Mesendoderm (in vitro differentiated cells): ENCODE measurements around the gene LZTR1.

Experiments
- DNase-seq: peaks from one replicate; pipeline ENCODE4 v3.0.0; 2013
- H2AK5ac ChIP-seq: 2 replicates; pipeline ENCODE4 v1.6.1; 2013; ENCODE audit warnings: low read length, inconsistent platforms
- H2BK120ac ChIP-seq: 2 replicates; pipeline ENCODE4 v1.6.1; 2013; ENCODE audit warnings: low read depth, mild to moderate bottlenecking, low read length, moderate library complexity, mixed read lengths
- H2BK15ac ChIP-seq: replicated peaks from 2 replicates; pipeline ENCODE4 v1.6.1; 2013; ENCODE audit warnings: low read depth, mild to moderate bottlenecking, moderate library complexity
- H2BK5ac ChIP-seq: 2 replicates; pipeline ENCODE4 v1.6.1; 2013; ENCODE audit warnings: low read length, inconsistent platforms
- H3K18ac ChIP-seq: 2 replicates; pipeline ENCODE4 v1.6.1; 2013; ENCODE audit warnings: mild to moderate bottlenecking, low read length, mixed read lengths
- H3K23ac ChIP-seq: one replicate; pipeline ENCODE4 v1.6.1; 2013; ENCODE audit warnings: low read length
- H3K27ac ChIP-seq: 2 replicates; pipeline ENCODE4 v1.5.1; 2013; ENCODE audit warnings: low read depth, mild to moderate bottlenecking, inconsistent platforms, low read length, moderate library complexity
- H3K27me3 ChIP-seq: 2 replicates; pipeline ENCODE4 v1.6.1; 2013; ENCODE audit warnings: low read length, control low read depth, mild to moderate bottlenecking, inconsistent platforms; ENCODE audit not compliant: insufficient read depth, poor library complexity
- H3K36me3 ChIP-seq: 2 replicates; pipeline ENCODE4 v1.6.1; 2013; ENCODE audit warnings: low read length, inconsistent platforms; ENCODE audit not compliant: control insufficient read depth, insufficient read depth
- H3K4ac ChIP-seq: one replicate; pipeline ENCODE4 v1.6.1; 2013; ENCODE audit warnings: low read depth, mild to moderate bottlenecking, low read length, moderate library complexity
- H3K4me1 ChIP-seq: 2 replicates; pipeline ENCODE4 v1.6.1; 2013; ENCODE audit warnings: low read depth, low read length, inconsistent platforms; ENCODE audit not compliant: control insufficient read depth
- H3K4me2 ChIP-seq: 2 replicates; pipeline ENCODE4 v1.6.1; 2013; ENCODE audit warnings: low read length
- H3K4me3 ChIP-seq: 2 replicates; pipeline ENCODE4 v1.5.1; 2013; ENCODE audit warnings: mild to moderate bottlenecking, low read length
- H3K56ac ChIP-seq: one replicate; pipeline ENCODE4 v1.6.1; 2013; ENCODE audit warnings: low read length
- H3K79me1 ChIP-seq: 2 replicates; pipeline ENCODE4 v1.6.1; 2013; ENCODE audit warnings: low read length, inconsistent platforms
- H3K79me2 ChIP-seq: 2 replicates; pipeline ENCODE4 v1.6.1; 2013; ENCODE audit warnings: mild to moderate bottlenecking, low read length; ENCODE audit not compliant: control insufficient read depth, insufficient read depth
- H3K9ac ChIP-seq: 2 replicates; pipeline ENCODE4 v1.6.1; 2013; ENCODE audit warnings: low read length, inconsistent platforms
- H4K5ac ChIP-seq: one replicate; pipeline ENCODE4 v1.6.1; 2013; ENCODE audit warnings: low read length
- H4K8ac ChIP-seq: one replicate; pipeline ENCODE4 v1.6.1; 2013; ENCODE audit warnings: low read depth, mild to moderate bottlenecking, control low read depth, low read length, moderate library complexity
- WGBS: extraction: QIAGEN DNeasy Blood & Tissue Kit; methylation state at CpG from one replicate; pipeline ENCODE4 v1.1.7; 2013; ENCODE audit warnings: low lambda C conversion rate, missing lambda C conversion rate; ENCODE audit not compliant: insufficient coverage; ENCODE audit errors: extremely low coverage; 5-methylcytosine and 5-hydroxymethylcytosine counted together

The LZTR1 gene

DNA sequence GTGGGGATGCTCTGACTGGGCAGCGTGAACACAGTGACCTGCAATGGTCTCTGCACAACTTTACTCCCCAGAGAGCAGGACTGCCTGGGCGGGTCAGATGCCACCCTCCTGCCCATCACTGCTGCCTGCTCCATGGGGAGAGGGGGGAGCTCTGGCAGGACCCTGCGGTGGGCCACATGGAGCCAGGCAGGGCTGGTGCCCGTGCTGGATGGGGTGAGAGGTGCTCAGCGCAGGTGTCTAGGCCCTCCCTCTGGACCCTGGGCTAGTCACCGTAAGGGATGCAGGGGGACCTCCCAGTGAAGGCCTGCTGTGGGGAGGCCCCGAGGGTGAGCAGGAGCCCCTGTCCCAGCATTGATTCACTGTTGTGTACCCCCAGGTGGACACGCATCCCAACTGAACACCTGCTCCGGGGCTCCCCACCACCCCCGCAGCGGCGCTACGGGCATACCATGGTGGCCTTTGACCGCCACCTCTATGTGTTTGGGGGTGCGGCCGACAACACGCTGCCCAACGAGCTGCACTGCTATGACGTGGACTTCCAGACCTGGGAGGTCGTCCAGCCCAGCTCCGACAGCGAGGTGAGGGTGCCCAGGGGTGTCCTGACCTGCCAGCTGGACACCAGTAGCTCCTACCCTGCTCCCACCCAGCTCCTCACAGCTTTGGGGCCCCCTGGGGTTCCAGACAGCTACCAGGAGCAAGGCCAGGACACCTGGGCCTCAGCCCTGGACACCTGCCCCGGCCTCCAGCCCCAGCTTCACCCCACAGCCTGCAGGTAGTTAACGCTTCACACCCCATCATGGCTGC lies 9.4 kb downstream of the LZTR1 start:
- Histone ChIP-seq H3K27ac (no peak overlapping the region), H3K4me3 (no peak overlapping the region)

DNA sequence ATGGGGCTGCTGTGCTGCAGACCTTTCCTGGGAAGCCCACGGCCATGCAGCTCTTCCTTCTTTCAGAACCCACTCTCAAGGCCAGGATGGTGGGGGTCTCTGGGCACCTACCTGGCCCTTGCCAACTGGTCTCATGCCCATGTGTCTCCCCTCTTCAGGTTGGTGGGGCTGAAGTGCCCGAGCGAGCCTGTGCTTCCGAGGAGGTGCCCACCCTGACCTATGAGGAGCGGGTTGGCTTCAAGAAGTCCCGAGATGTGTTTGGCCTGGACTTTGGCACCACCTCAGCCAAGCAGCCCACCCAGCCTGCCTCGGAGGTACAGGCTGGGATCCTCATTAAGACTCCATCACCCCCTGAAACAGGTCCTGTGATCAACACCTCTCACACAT lies 10.0 kb downstream of the LZTR1 start:
- no peak overlapping the region for H2BK120ac ChIP-seq
- no peaks in the 10 kb centered on the region for H3K79me1 ChIP-seq
- no peaks in the 10 kb centered on the region for H3K27me3 ChIP-seq
- no peaks in the 10 kb centered on the region for H3K79me2 ChIP-seq
- no peak overlapping the region for H2BK5ac ChIP-seq
- no peak overlapping the region for H3K27ac ChIP-seq
- no peak overlapping the region for H3K18ac ChIP-seq
- no peak overlapping the region for H3K4ac ChIP-seq
- no peaks in the 10 kb centered on the region for H3K4me1 ChIP-seq
- H3K56ac ChIP-seq = no peak overlapping the region
- DNase-seq = no peak
- H3K4me3 ChIP-seq = no peak overlapping the region
- H2AK5ac ChIP-seq = no peak overlapping the region
- no peak overlapping the region for H3K4me2 ChIP-seq
- H3K9ac ChIP-seq = no peak overlapping the region
- H3K23ac ChIP-seq = no peak overlapping the region
- no peak overlapping the region for H4K5ac ChIP-seq
- H3K36me3 ChIP-seq = peaks cover 2% of the 10 kb centered on the region
- no peak overlapping the region for H2BK15ac ChIP-seq
- H4K8ac ChIP-seq = no peak overlapping the region
- WGBS = no CpG with 5 or more reads among the region's 7 CpGs

More for the DNA sequence above, 9.4 kb downstream of the LZTR1 start:
- no peak for DNase-seq
- Histone ChIP-seq H3K79me2 (no peaks in the 10 kb centered on the region), H3K79me1 (no peaks in the 10 kb centered on the region), H3K4me1 (no peaks in the 10 kb centered on the region), H2BK5ac (no peak overlapping the region), H4K5ac (no peak overlapping the region), H3K27me3 (no peaks in the 10 kb centered on the region), H2BK120ac (no peak overlapping the region), H2AK5ac (no peak overlapping the region), H3K36me3 (peaks cover 2% of the 10 kb centered on the region), H3K4ac (no peak overlapping the region), H3K4me2 (no peak overlapping the region), H3K9ac (no peak overlapping the region), H3K23ac (no peak overlapping the region), H3K18ac (no peak overlapping the region), H4K8ac (no peak overlapping the region), H2BK15ac (no peak overlapping the region), H3K56ac (no peak overlapping the region)
- WGBS = no CpG with 5 or more reads among the region's 24 CpGs

DNA sequence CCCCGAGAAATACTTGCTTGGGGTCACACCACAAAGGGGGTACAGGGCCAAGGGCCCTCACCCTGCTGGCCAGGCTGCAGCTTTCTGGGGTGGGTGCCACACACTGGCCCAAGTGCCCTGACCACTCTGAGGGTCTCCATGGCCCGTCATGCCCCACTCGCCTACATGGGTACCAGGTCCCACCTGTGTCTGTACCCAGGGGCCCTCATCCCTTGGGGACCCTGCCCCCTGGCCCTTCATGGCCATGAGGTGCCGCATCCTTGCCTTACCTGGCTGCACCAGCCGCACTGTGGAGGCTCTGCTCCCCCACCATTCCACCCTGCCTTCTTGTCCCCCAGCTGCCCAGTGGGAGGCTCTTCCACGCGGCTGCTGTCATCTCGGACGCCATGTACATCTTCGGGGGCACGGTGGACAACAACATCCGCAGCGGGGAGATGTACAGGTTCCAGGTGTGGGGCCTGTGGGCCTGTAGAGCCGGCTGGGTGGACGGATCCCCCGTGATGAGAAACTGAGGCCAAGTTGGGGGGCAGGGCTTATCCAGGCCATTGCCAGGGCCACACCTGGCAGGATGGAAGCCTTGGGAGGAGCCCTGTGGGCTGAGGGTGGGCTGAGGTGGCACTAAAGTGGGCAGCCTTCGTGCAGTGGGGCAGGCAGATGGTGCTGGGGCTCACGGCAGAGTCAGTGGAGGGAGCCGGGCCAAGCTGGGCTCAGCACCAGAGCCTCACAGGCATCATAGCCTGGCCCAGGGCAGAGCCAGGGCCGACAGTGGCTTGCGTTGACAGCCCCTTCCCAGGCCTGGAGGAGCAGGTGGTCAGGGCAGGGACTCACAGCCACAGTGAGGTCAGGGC lies 10.6 kb downstream of the LZTR1 start:
- no CpG with 5 or more reads among the region's 21 CpGs for WGBS
- Histone ChIP-seq H3K56ac (no peak overlapping the region), H3K79me1 (no peaks in the 10 kb centered on the region)

DNA sequence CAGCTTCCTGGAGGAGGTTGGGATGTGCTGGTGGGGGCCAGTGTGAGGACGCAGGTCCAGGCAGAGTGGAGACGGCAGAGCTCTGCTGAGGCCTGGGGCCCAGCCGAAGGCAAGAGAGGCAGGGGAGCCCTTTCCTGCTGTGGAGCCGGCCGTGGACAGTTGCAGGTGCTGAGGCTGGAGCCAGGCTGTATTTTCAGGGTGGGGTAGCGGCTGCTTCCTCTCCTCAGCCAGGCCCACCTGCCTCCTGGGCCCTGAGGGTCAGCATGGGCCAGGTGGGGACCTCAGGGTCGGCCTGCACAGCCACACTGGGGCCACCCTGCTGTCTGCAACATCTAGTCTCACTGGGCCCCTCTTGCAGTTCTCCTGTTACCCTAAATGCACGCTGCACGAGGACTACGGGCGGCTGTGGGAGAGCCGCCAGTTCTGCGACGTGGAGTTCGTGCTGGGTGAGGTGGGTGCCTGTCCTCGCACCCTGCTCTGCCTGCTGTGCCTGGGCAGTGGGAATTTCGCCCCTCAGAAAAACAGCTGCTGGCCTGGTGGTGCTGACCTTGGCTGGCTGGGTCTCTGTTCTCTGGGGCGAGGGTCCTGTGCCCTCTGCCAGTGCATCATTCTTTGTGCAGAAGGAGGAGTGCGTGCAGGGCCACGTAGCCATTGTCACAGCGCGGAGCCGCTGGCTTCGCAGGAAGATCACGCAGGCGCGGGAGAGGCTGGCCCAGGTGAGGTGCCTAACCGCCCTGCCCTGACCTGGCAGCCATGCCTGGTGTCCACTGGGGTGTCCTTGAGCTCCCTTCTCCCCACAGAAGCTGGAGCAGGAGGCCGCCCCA lies 11.4 kb downstream of the LZTR1 start:
- Histone ChIP-seq H2AK5ac (no peak overlapping the region), H2BK5ac (no peak overlapping the region), H4K8ac (no peak overlapping the region), H3K27ac (no peak overlapping the region), H2BK15ac (no peak overlapping the region), H3K27me3 (no peaks in the 10 kb centered on the region), H3K4me1 (no peaks in the 10 kb centered on the region), H4K5ac (no peak overlapping the region), H3K4me3 (no peak overlapping the region), H3K36me3 (peaks cover 2% of the 10 kb centered on the region), H3K9ac (no peak overlapping the region), H3K79me2 (no peaks in the 10 kb centered on the region), H3K18ac (no peak overlapping the region), H3K4ac (no peak overlapping the region), H2BK120ac (no peak overlapping the region), H3K79me1 (no peaks in the 10 kb centered on the region), H3K56ac (no peak overlapping the region), H3K23ac (no peak overlapping the region), H3K4me2 (no peak overlapping the region)
- no peak for DNase-seq
- WGBS = no CpG with 5 or more reads among the region's 29 CpGs

More for the DNA sequence above, 10.6 kb downstream of the LZTR1 start:
- no peak overlapping the region for H4K8ac ChIP-seq
- H3K36me3 ChIP-seq = peaks cover 2% of the 10 kb centered on the region
- no peak overlapping the region for H2BK120ac ChIP-seq
- DNase-seq = no peak
- no peak overlapping the region for H3K4ac ChIP-seq
- H3K4me3 ChIP-seq = no peak overlapping the region
- H2AK5ac ChIP-seq = no peak overlapping the region
- no peak overlapping the region for H2BK15ac ChIP-seq
- H3K9ac ChIP-seq = no peak overlapping the region
- no peak overlapping the region for H2BK5ac ChIP-seq
- H3K23ac ChIP-seq = no peak overlapping the region
- no peaks in the 10 kb centered on the region for H3K27me3 ChIP-seq
- no peaks in the 10 kb centered on the region for H3K4me1 ChIP-seq
- no peaks in the 10 kb centered on the region for H3K79me2 ChIP-seq
- H3K27ac ChIP-seq = no peak overlapping the region
- H3K18ac ChIP-seq = no peak overlapping the region
- H3K4me2 ChIP-seq = no peak overlapping the region
- H4K5ac ChIP-seq = no peak overlapping the region

DNA sequence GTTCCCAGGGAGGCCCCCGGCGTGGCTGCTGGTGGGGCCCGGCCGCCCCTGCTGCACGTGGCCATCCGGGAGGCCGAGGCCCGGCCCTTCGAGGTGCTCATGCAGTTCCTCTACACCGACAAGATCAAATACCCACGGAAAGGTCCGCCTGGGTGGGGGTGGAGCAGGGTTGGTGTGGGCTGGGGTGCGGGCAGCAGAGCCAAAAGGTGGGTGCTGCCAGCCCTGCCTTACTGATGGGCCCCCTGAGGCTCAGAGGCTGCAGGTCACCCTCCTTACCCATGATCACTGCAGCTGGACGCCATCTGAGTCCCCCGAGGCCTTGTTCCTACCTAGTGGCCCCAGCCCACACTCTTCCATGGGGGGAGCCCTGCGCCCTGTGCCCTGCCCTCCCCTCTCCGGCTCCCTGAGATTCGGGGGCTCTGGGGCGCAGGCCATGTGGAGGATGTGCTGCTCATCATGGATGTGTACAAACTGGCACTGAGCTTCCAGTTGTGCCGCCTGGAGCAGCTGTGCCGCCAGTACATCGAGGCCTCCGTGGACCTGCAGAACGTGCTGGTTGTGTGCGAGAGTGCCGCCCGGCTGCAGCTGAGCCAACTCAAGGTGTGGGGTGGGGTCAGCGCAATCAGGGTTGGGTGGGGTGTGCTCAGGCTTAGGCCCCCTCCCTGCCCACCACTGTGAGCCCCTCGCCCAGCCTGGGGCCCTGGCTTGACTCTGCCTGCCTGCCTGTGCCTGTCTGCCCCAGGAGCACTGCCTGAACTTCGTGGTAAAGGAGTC lies 12.2 kb downstream of the LZTR1 start:
- no peak overlapping the region for H3K18ac ChIP-seq
- H3K27ac ChIP-seq = no peak overlapping the region
- no peak overlapping the region for H2BK15ac ChIP-seq
- no peaks in the 10 kb centered on the region for H3K4me1 ChIP-seq
- WGBS = no CpG with 5 or more reads among the region's 30 CpGs
- H3K27me3 ChIP-seq = no peaks in the 10 kb centered on the region
- no peak overlapping the region for H3K4ac ChIP-seq
- H3K56ac ChIP-seq = no peak overlapping the region
- H3K4me2 ChIP-seq = no peak overlapping the region
- H3K79me1 ChIP-seq = no peaks in the 10 kb centered on the region
- no peak overlapping the region for H3K9ac ChIP-seq
- no peak overlapping the region for H2AK5ac ChIP-seq
- no peak overlapping the region for H3K4me3 ChIP-seq
- H2BK5ac ChIP-seq = no peak overlapping the region
- DNase-seq = no peak
- no peak overlapping the region for H4K8ac ChIP-seq
- H3K79me2 ChIP-seq = no peaks in the 10 kb centered on the region
- H2BK120ac ChIP-seq = no peak overlapping the region
- H4K5ac ChIP-seq = no peak overlapping the region
- H3K23ac ChIP-seq = no peak overlapping the region
- H3K36me3 ChIP-seq = peaks cover 2% of the 10 kb centered on the region
